Calu3 (cell line): ENCODE results near the gene ZNF865. TPM values are rescaled to one million over a fixed set of nuclear protein-coding genes. Genes with fewer than 3 reads are reported as not detected.
"Not testable (repeated sequence)": the region's sequence is repeated elsewhere in the genome, so short reads cannot be mapped to it uniquely, and the experiment has no call there.

Experiments used
- BruUV-seq: library from RNA; stranded (reverse); fragments of 400-500 nt; replicated peaks from 2 replicates; lab custom pipeline; 2021; lab: Mats Ljungman, UMichigan
- CTCF ChIA-PET: fragments of 300-600 bp; sonication (Branson Sonifier 250); formaldehyde crosslinking; loops from one replicate; lab custom pipeline; 2022; ENCODE audit warnings: antibody characterized with exemption; lab: Charles Lee
- DNase-seq: peaks from one replicate; pipeline ENCODE4 v3.0.0; 2022
- H3K27ac Mint-ChIP-seq: one replicate; pipeline ENCODE4 v1.8.0; 2022; ENCODE audit warnings: mixed read lengths; ENCODE audit not compliant: unreplicated experiment
- H3K27me3 Mint-ChIP-seq: one replicate; pipeline ENCODE4 v1.8.0; 2022; ENCODE audit warnings: mixed read lengths; ENCODE audit not compliant: unreplicated experiment
- H3K36me3 Mint-ChIP-seq: one replicate; pipeline ENCODE4 v1.8.0; 2022; ENCODE audit warnings: mild to moderate bottlenecking, moderate library complexity, mixed read lengths; ENCODE audit not compliant: insufficient read depth, unreplicated experiment
- H3K4me1 Mint-ChIP-seq: one replicate; pipeline ENCODE4 v1.8.0; 2022; ENCODE audit warnings: mild to moderate bottlenecking, low read depth, mixed read lengths; ENCODE audit not compliant: unreplicated experiment
- H3K4me3 Mint-ChIP-seq: one replicate; pipeline ENCODE4 v1.8.0; 2022; ENCODE audit warnings: mild to moderate bottlenecking, low read depth, moderate library complexity, mixed read lengths; ENCODE audit not compliant: unreplicated experiment
- H3K9me3 Mint-ChIP-seq: one replicate; pipeline ENCODE4 v1.8.0; 2022; ENCODE audit warnings: low read depth, mixed read lengths; ENCODE audit not compliant: unreplicated experiment
- intact Hi-C: fragments of 100-400 bp; cut with micrococcal nuclease; formaldehyde crosslinking; loops from one replicate; pipeline ENCODE4 v1.10.0; 2022; ENCODE audit not compliant: unreplicated experiment
- total RNA-seq: library from RNA; stranded (reverse); gene quantifications from 2 replicates; pipeline ENCODE4 v1.2.3, GENCODE V29; 2022
- TF ChIP-seq, protein P1 (sequence below): fragments of 200-600 bp; IDR thresholded peaks from one replicate; pipeline ENCODE4 v1.8.0; 2022; ENCODE audit warnings: antibody characterized with exemption; ENCODE audit not compliant: unreplicated experiment

The ZNF865 gene
- total RNA-seq, 1 experiment from 2014 or later, result 29.6 TPM

DNA sequence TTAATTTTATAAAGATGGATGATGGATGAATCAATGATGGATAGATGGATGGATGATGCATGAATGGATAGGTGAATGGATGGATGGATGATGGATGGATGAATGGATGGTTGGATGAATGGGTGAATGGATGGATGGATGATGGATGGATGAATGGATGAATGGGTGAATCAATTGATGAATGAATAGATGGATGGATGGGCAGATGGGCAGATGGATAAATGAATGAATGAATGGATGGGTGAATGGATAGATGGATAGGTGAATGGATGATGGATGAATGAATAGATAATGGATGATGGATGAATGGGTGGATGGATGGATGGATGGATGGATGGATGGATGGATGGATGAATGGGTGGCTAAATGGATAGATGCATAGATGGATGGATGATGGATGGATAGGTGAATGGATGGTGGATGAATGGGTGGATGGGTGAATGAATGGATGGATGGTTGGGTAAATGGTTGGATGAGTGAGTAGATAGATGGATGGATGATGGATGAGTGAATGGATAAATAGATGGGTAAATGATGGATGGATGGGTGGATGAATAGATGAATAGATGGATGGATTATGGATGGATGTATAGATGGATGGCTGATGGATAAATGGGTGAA lies 37.6 kb upstream of the ZNF865 start:
- no peak for DNase-seq
- H3K36me3 Mint-ChIP-seq, result no peaks in the 10 kb centered on the region
- H3K4me3 Mint-ChIP-seq, result no peak overlapping the region
- TF ChIP-seq, protein P1, sequence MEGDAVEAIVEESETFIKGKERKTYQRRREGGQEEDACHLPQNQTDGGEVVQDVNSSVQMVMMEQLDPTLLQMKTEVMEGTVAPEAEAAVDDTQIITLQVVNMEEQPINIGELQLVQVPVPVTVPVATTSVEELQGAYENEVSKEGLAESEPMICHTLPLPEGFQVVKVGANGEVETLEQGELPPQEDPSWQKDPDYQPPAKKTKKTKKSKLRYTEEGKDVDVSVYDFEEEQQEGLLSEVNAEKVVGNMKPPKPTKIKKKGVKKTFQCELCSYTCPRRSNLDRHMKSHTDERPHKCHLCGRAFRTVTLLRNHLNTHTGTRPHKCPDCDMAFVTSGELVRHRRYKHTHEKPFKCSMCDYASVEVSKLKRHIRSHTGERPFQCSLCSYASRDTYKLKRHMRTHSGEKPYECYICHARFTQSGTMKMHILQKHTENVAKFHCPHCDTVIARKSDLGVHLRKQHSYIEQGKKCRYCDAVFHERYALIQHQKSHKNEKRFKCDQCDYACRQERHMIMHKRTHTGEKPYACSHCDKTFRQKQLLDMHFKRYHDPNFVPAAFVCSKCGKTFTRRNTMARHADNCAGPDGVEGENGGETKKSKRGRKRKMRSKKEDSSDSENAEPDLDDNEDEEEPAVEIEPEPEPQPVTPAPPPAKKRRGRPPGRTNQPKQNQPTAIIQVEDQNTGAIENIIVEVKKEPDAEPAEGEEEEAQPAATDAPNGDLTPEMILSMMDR, result no peak
- intact Hi-C loops, result no loop called here
- CTCF ChIA-PET, result no interaction called here
- H3K9me3 Mint-ChIP-seq, result no peaks in the 10 kb centered on the region
- no peaks in the 10 kb centered on the region for H3K4me1 Mint-ChIP-seq
- no peak overlapping the region for H3K27ac Mint-ChIP-seq
- peaks cover 27% of the 10 kb centered on the region for H3K27me3 Mint-ChIP-seq
- no TSS peak for BruUV-seq

DNA sequence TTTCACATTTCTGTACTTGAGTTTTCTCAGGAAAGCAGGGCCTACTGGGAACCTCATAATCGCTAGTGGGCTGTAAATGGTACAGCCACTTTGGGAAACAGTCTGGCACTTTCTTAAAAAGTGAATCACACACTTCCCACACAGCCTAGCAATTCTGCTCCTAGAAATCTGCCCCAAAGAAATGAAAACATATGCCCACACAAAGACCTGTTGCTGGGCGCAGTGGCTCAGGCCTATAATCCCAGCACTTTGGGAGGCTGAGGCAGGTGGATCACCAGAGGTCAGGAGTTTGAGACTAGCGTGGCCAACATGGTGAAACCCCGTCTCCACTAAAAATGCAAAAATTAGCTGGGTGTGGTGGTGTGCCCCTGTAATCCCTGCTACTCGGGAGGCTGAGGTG lies 36.0 kb upstream of the ZNF865 start:
- intact Hi-C loops, H3K4me1 Mint-ChIP-seq, BruUV-seq, H3K27ac Mint-ChIP-seq, H3K36me3 Mint-ChIP-seq, DNase-seq, H3K4me3 Mint-ChIP-seq, CTCF ChIA-PET, H3K9me3 Mint-ChIP-seq: not testable (repeated sequence)
- peaks cover 10% of the 10 kb centered on the region for H3K27me3 Mint-ChIP-seq

DNA sequence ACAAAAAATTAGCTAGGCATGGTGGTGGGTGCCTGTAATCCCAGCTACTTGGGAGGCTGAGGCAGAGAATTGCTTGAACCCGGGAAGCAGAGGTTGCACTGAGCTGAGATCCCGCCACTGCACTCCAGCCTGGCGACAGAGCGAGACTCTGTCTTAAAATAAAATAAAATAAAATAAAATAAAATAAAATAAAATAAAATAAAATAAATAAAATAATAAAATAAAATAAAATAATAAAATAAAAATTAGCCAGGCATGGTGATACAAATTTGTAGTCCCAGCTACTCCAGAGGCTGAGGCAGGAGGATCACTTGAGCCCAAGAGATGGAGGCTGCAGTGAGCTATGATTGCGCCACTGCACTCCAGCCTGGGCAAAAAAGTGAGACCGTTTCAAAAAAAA lies 31.5 kb upstream of the ZNF865 start:
- H3K27me3 Mint-ChIP-seq, H3K4me3 Mint-ChIP-seq, BruUV-seq, intact Hi-C loops, DNase-seq, H3K4me1 Mint-ChIP-seq, H3K9me3 Mint-ChIP-seq, H3K27ac Mint-ChIP-seq: not testable (repeated sequence)
- peaks cover 12% of the 10 kb centered on the region for H3K36me3 Mint-ChIP-seq
- CTCF ChIA-PET, result interaction anchor here (0.6 to 0.7 kb wide), 3 partner anchors 47 to 1056 kb away, joined by 3 to 6 read pairs (median 4); no protein-coding TSS in a partner anchor

DNA sequence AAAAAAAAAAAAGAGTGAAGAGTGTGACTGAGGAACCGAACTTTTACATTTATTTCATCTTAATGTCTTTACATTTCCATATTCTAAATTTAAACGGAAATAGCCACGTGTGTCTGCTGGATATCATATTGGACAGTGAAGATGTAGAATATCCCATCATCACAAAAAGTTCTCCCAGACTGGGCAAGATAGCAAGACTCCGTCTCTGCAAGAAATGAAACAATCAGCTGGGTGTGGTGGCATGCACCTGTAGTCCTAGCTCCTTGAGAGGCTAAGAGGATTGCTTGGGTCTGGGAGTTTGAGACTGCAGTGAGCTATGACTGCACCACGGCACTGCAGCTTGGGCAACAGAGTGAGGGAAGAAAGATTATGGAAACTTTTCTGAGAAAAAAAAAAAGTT lies 28.7 kb upstream of the ZNF865 start:
- intact Hi-C loops, result no loop called here
- CTCF ChIA-PET, result interaction anchor here (1.1 kb wide), 1 partner anchor 22 kb away, joined by 3 read pairs; the partner anchor contains the start of gene FIZ1
- no peak overlapping the region for H3K27ac Mint-ChIP-seq

DNA sequence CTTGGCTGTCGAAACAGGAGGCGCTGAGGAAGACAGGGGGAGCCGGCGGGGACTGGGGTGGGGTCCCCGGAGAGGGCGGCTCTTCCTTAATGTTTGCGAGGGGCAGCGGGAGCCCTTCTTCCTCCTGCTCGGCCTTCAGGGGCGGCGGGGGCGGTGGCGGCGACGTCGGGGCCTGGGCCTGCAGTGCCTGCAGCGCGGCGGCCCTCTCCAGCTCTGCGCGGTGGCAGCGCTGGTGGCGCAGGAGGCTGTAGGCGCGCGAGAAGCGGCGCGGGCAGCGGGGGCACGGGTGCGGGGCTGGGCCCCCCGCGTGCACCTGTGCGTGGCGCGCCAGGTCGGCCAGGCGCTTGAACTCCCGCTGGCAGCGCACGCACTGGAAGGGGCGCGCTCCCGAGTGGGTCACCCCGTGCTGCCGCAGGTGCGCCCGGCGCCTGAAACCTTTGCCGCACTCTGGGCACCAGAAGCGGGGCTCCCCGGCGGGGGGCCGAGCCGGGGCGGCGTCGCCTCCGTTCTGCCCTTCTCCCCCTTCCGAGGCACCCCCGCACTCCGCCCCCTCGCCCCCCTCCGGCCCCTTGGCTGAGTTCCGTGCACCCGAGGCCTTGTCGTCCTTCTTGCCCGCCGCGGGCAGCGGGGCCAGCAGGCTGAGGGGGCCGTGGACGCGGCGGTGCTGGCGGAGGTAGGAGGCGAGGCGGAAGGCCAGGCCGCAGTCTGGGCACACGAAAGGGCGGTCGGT lies 27.3 kb upstream of the ZNF865 start:
- no peak for DNase-seq
- Mint-ChIP-seq H3K27ac (no peak overlapping the region), H3K27me3 (no peaks in the 10 kb centered on the region), H3K4me1 (peaks cover 22% of the 10 kb centered on the region), H3K4me3 (no peak overlapping the region), H3K36me3 (peaks cover 28% of the 10 kb centered on the region), H3K9me3 (no peaks in the 10 kb centered on the region)
- CTCF ChIA-PET, result no interaction called here
- TF ChIP-seq, protein P1, result no peak
- no TSS peak for BruUV-seq
- intact Hi-C loops, result no loop called here

More for the DNA sequence above, 28.7 kb upstream of the ZNF865 start:
- DNase-seq, result no peak
- no peaks in the 10 kb centered on the region for H3K9me3 Mint-ChIP-seq
- H3K4me1 Mint-ChIP-seq, result peaks cover 17% of the 10 kb centered on the region
- no peak overlapping the region for H3K4me3 Mint-ChIP-seq
- peaks cover 28% of the 10 kb centered on the region for H3K36me3 Mint-ChIP-seq
- H3K27me3 Mint-ChIP-seq, result no peaks in the 10 kb centered on the region
- BruUV-seq, result no TSS peak
- TF ChIP-seq, protein P1, result no peak
